NCI-H1092 (cell line): Measurements from ENCODE around the gene HSD17B11.
A peak's percentile ranks its signal among the peaks of the same experiment; 100 is the strongest.
"Not testable (repeated sequence)": the region's sequence is repeated elsewhere in the genome, so short reads cannot be mapped to it uniquely, and the experiment has no call there.

Source experiments
- DNase-seq: peaks from one replicate; lab custom pipeline; 2025; lab: John Stamatoyannopoulos, UW

Gene HSD17B11

GRCh38 chr4:87356832-87357526 is 34.0 kb downstream of the HSD17B11 start:
- DNase-seq, result no peak

GRCh38 chr4:87354168-87355102 is 36.6 kb downstream of the HSD17B11 start:
- no peak for DNase-seq

GRCh38 chr4:87353592-87353991 is 37.4 kb downstream of the HSD17B11 start:
- no peak for DNase-seq

- DNase-seq, result no peak
These were observed 45.8 kb downstream of the HSD17B11 start for GRCh38 chr4:87345139-87345538.

GRCh38 chr4:87342872-87343271 is 48.1 kb downstream of the HSD17B11 start:
- no peak for DNase-seq

- not testable (repeated sequence) for DNase-seq
These were observed 48.9 kb downstream of the HSD17B11 start for GRCh38 chr4:87341954-87342635.

- no peak for DNase-seq
These were observed 51.5 kb downstream of the HSD17B11 start for GRCh38 chr4:87339440-87339839.

- DNase-seq, result no peak
These were observed 53.6 kb downstream of the HSD17B11 start for GRCh38 chr4:87337361-87337760.

GRCh38 chr4:87333267-87333666 is 57.7 kb downstream of the HSD17B11 start:
- DNase-seq, result no peak

GRCh38 chr4:87330761-87331160 is 60.2 kb downstream of the HSD17B11 start:
- DNase-seq, result no peak

- no peak for DNase-seq
These were observed 63.9 kb downstream of the HSD17B11 start for GRCh38 chr4:87327136-87327535.

GRCh38 chr4:87326460-87326859 is 64.5 kb downstream of the HSD17B11 start:
- DNase-seq, result peak; percentile 17

- DNase-seq, result no peak
These were observed 68.2 kb downstream of the HSD17B11 start, which contains the start of gene HSD17B13 for GRCh38 chr4:87322754-87323153. Gene HSD17B13, minus strand, starts transcription at chr4:87322882. Its CDS starts 41 bp downstream, at chr4:87322841.

GRCh38 chr4:87321888-87322287 is 69.1 kb downstream of the HSD17B11 start:
- DNase-seq, result no peak

GRCh38 chr4:87317527-87317926 is 73.5 kb downstream of the HSD17B11 start:
- DNase-seq, result no peak

GRCh38 chr4:87316961-87317360 is 74.0 kb downstream of the HSD17B11 start:
- DNase-seq, result no peak

GRCh38 chr4:87315000-87315399 is 76.0 kb downstream of the HSD17B11 start:
- DNase-seq, result not testable (repeated sequence)

GRCh38 chr4:87313756-87314155 is 77.2 kb downstream of the HSD17B11 start:
- DNase-seq, result no peak

GRCh38 chr4:87311684-87312083 is 79.3 kb downstream of the HSD17B11 start:
- no peak for DNase-seq

- no peak for DNase-seq
These were observed 80.2 kb downstream of the HSD17B11 start for GRCh38 chr4:87310691-87311335.

- DNase-seq, result no peak
These were observed 81.4 kb downstream of the HSD17B11 start for GRCh38 chr4:87309625-87310024.

GRCh38 chr4:87306056-87306455 is 84.9 kb downstream of the HSD17B11 start:
- no peak for DNase-seq
